Smooth muscle cell (in vitro differentiated cells): ENCODE results near the gene ACBD6. TPM values are rescaled to one million over a fixed set of nuclear protein-coding genes. Genes with fewer than 3 reads are reported as not detected.

Source experiments
- DNase-seq: peaks from one replicate; lab custom pipeline; 2025; ENCODE audit not compliant: unreplicated experiment; lab: John Stamatoyannopoulos, UW
- H2AFZ ChIP-seq: fragments of 200-600 bp; sonication (generic); 2 replicates; pipeline ENCODE4 v1.6.0; 2016; ENCODE audit warnings: antibody characterized with exemption, low read depth, mild to moderate bottlenecking
- H3F3A ChIP-seq: fragments of 200-600 bp; sonication (generic); 2 replicates; pipeline ENCODE4 v1.6.0; 2017; ENCODE audit warnings: antibody characterized with exemption, low read depth
- H3K27ac ChIP-seq: fragments of 200-600 bp; sonication (generic); 2 replicates; pipeline ENCODE4 v1.5.1; 2016; ENCODE audit warnings: low read depth, mild to moderate bottlenecking
- H3K27me3 ChIP-seq: fragments of 200-600 bp; sonication (generic); 2 replicates; pipeline ENCODE4 v1.6.1; 2016; ENCODE audit warnings: low read depth, mild to moderate bottlenecking
- H3K36me3 ChIP-seq: fragments of 200-600 bp; sonication (generic); 2 replicates; pipeline ENCODE4 v1.5.1; 2016; ENCODE audit warnings: low read depth
- H3K4me1 ChIP-seq: fragments of 200-600 bp; sonication (generic); 2 replicates; pipeline ENCODE4 v1.5.1; 2016; ENCODE audit warnings: low read depth
- H3K4me2 ChIP-seq: fragments of 200-600 bp; sonication (generic); 2 replicates; pipeline ENCODE4 v1.6.0; 2016; ENCODE audit warnings: mild to moderate bottlenecking
- H3K4me3 ChIP-seq: fragments of 200-600 bp; sonication (generic); 2 replicates; pipeline ENCODE4 v1.5.1; 2016; ENCODE audit warnings: mild to moderate bottlenecking
- H3K79me2 ChIP-seq: fragments of 200-600 bp; sonication (generic); 2 replicates; pipeline ENCODE4 v1.6.0; 2016; ENCODE audit warnings: low read depth, mild to moderate bottlenecking
- H3K9ac ChIP-seq: fragments of 200-600 bp; sonication (generic); 2 replicates; pipeline ENCODE4 v1.6.0; 2016; ENCODE audit warnings: low read depth
- H3K9me3 ChIP-seq: fragments of 200-600 bp; sonication (generic); replicated peaks from 2 replicates; pipeline ENCODE4 v1.5.1; 2016; ENCODE audit warnings: low read depth
- H4K20me1 ChIP-seq: fragments of 200-600 bp; sonication (generic); 2 replicates; pipeline ENCODE4 v1.6.0; 2016; ENCODE audit warnings: low read depth
- WGBS: methylation state at CpG from one replicate; pipeline ENCODE4 v1.1.7; 2016; ENCODE audit warnings: low lambda C conversion rate; 5-methylcytosine and 5-hydroxymethylcytosine counted together
- polyA plus RNA-seq: library from polyadenylated mRNA; unstranded; fragments of >200 nt; fragmentation: Nextera tagmentation; extraction: Ambion mirVana; gene quantifications from 2 replicates; pipeline ENCODE4 v1.2.1, GENCODE V29; 2016
- total RNA-seq: library from RNA; depleted of rRNA; stranded (reverse); fragments of >200 nt; gene quantifications from 2 replicates; pipeline ENCODE4 v1.2.3, GENCODE V29; 2014
- TF ChIP-seq, protein P1 (sequence below): fragments of 200-600 bp; sonication (generic); IDR thresholded peaks from 2 replicates; pipeline ENCODE4 v1.5.1; 2017; ENCODE audit warnings: borderline replicate concordance, mild to moderate bottlenecking, antibody characterized with exemption; ENCODE audit not compliant: insufficient read depth, poor library complexity, severe bottlenecking

Gene ACBD6
- total and polyA plus RNA-seq, 2 experiments from 2014 or later, result 44.1 to 48.7 TPM

GRCh38 chr1:180372728-180373127 lies 129.6 kb downstream of the ACBD6 start:
- no peaks in the 10 kb centered on the region for H3K27me3 ChIP-seq
- H3K4me3 ChIP-seq, result no peak overlapping the region
- H3K79me2 ChIP-seq, result peaks cover 23% of the 10 kb centered on the region
- no peak overlapping the region for H2AFZ ChIP-seq
- H3K27ac ChIP-seq, result no peak overlapping the region
- peaks cover 38% of the 10 kb centered on the region for H4K20me1 ChIP-seq
- no peaks in the 10 kb centered on the region for H3F3A ChIP-seq
- DNase-seq, result no peak
- H3K9me3 ChIP-seq, result no peaks in the 10 kb centered on the region
- WGBS, result 94% methylated on average over 4 of the region's 4 CpGs
- no peaks in the 10 kb centered on the region for H3K36me3 ChIP-seq
- TF ChIP-seq, protein P1, sequence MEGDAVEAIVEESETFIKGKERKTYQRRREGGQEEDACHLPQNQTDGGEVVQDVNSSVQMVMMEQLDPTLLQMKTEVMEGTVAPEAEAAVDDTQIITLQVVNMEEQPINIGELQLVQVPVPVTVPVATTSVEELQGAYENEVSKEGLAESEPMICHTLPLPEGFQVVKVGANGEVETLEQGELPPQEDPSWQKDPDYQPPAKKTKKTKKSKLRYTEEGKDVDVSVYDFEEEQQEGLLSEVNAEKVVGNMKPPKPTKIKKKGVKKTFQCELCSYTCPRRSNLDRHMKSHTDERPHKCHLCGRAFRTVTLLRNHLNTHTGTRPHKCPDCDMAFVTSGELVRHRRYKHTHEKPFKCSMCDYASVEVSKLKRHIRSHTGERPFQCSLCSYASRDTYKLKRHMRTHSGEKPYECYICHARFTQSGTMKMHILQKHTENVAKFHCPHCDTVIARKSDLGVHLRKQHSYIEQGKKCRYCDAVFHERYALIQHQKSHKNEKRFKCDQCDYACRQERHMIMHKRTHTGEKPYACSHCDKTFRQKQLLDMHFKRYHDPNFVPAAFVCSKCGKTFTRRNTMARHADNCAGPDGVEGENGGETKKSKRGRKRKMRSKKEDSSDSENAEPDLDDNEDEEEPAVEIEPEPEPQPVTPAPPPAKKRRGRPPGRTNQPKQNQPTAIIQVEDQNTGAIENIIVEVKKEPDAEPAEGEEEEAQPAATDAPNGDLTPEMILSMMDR, result no peak
- no peak overlapping the region for H3K9ac ChIP-seq
- H3K4me2 ChIP-seq, result no peak overlapping the region
- peaks cover 4% of the 10 kb centered on the region for H3K4me1 ChIP-seq

DNA sequence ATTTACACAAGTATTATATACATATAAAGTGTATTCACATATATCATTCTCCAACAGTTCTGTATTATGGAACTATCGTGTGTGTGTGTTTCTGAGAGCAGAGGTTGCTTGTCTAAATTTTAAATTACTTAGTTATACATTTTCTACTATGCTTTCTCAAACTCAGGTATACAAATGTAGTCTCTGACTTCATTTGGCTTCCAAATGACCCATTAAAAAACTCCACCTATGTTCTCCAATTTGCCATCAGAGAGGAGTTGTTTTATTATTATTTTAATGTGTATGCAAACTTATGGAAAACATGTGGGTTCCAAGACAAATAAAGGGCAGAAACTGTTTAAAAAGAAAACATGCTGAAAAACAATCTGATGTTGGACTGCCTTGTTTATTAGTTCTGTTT lies 131.8 kb downstream of the ACBD6 start:
- Histone ChIP-seq H3K9ac (no peak overlapping the region), H3K4me2 (no peak overlapping the region), H3K36me3 (no peaks in the 10 kb centered on the region), H2AFZ (no peak overlapping the region), H3K4me1 (peaks cover 4% of the 10 kb centered on the region), H3F3A (no peaks in the 10 kb centered on the region), H3K27me3 (no peaks in the 10 kb centered on the region), H3K4me3 (no peak overlapping the region), H4K20me1 (peaks cover 43% of the 10 kb centered on the region), H3K27ac (no peak overlapping the region), H3K79me2 (peaks cover 15% of the 10 kb centered on the region), H3K9me3 (no peaks in the 10 kb centered on the region)
- TF ChIP-seq, protein P1, result no peak
- no peak for DNase-seq
- 100% methylated on average over 1 of the region's 1 CpG for WGBS

DNA sequence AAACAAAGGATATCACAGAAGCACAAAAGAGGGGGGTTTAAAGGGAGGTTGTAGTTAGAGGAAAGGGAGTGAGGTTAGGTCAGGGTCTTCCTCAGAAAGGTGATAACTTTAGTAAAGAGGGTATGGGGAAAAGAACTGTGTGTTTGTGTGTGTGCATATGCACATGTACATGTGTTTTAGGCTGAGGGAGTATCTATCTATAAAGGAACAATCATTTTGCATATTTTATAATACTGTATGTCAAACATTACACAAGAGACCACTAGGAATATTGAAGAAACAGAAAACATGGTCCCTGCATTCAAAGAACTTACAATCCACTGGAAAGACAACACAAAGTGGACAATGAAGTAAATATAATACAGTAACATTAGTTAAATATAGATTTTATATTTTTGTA lies 132.2 kb downstream of the ACBD6 start:
- Histone ChIP-seq H4K20me1 (peaks cover 42% of the 10 kb centered on the region), H3F3A (no peaks in the 10 kb centered on the region), H3K79me2 (peaks cover 15% of the 10 kb centered on the region), H3K9me3 (no peaks in the 10 kb centered on the region), H3K27me3 (no peaks in the 10 kb centered on the region), H3K4me1 (peaks cover 4% of the 10 kb centered on the region), H3K9ac (no peak overlapping the region), H3K4me3 (no peak overlapping the region), H3K36me3 (no peaks in the 10 kb centered on the region), H3K27ac (no peak overlapping the region), H2AFZ (no peak overlapping the region), H3K4me2 (no peak overlapping the region)
- TF ChIP-seq, protein P1, result no peak
- DNase-seq, result no peak

- H3K4me2 ChIP-seq, result no peak overlapping the region
- H4K20me1 ChIP-seq, result peaks cover 44% of the 10 kb centered on the region
- H3K27ac ChIP-seq, result no peak overlapping the region
- peaks cover 15% of the 10 kb centered on the region for H3K79me2 ChIP-seq
- no peaks in the 10 kb centered on the region for H3F3A ChIP-seq
- no peak for DNase-seq
- no peak overlapping the region for H3K9ac ChIP-seq
- no peaks in the 10 kb centered on the region for H3K27me3 ChIP-seq
- H3K36me3 ChIP-seq, result no peaks in the 10 kb centered on the region
- TF ChIP-seq, protein P1, result no peak
- no peak overlapping the region for H2AFZ ChIP-seq
- no peaks in the 10 kb centered on the region for H3K9me3 ChIP-seq
- no peak overlapping the region for H3K4me3 ChIP-seq
- H3K4me1 ChIP-seq, result peaks cover 3% of the 10 kb centered on the region
- WGBS, result 93% methylated on average over 6 of the region's 6 CpGs
Measured at GRCh38 chr1:180369061-180369460, 133.3 kb downstream of the ACBD6 start.
